K562 (cell line): ENCODE data around the gene BST1. TPM values are rescaled to one million over a fixed set of nuclear protein-coding genes. Genes with fewer than 3 reads are reported as not detected.

ENCODE experiments used
- ATAC-seq: fragments of 200-7000 bp; cut with Tn5 transposase; 3 replicates; pipeline ENCODE4 v1.9.1; 2020; ENCODE audit warnings: moderate library complexity
- BruUV-seq: library from RNA; stranded (reverse); fragments of 400-500 nt; replicated peaks from 2 replicates; lab custom pipeline; 2021; lab: Mats Ljungman, UMichigan
- CTCF ChIA-PET: fragments of 300-600 bp; formaldehyde crosslinking; extraction: SDS; loops from one replicate; lab custom pipeline; 2021; ENCODE audit warnings: low intra/inter-chr PET ratio; lab: Yijun Ruan, JAX
- POLR2A ChIA-PET: fragments of 300-600, 350-650 bp; sonication (Branson Sonifier 250); formaldehyde crosslinking; extraction: SDS; loops from one replicate; lab custom pipeline; 2021; ENCODE audit warnings: antibody characterized with exemption, inconsistent platforms; lab: Yijun Ruan, JAX
- DNase-seq, 4 experiments: peaks; one replicate each; pipeline versions ENCODE4 v3.0.0 to v3.0.0-alpha.2; 2011 to 2018; ENCODE audit warnings: low spot score in 3 of 4, mixed read lengths in 3 of 4; ENCODE audit errors: extremely low read depth in 1 of 4
- FAIRE-seq: peaks from 2 replicates; lab custom pipeline; 2011; peaks lifted over from hg19 to GRCh38; lab: Jason Lieb, UNC
- H2AFZ ChIP-seq: 2 replicates; pipeline ENCODE4 v1.6.0; 2011; ENCODE audit warnings: low read depth, low read length, control low read depth, inconsistent platforms
- H3K27ac ChIP-seq: fragments of 200-600 bp; 3 replicates; pipeline ENCODE4 v1.8.0; 2011; ENCODE audit warnings: low read depth, mild to moderate bottlenecking, control low read depth, inconsistent platforms, low read length, moderate library complexity, mixed read lengths; ENCODE audit errors: extremely low read depth
- H3K27me3 ChIP-seq, 2 experiments: fragments of 300-600 bp in 1 of 2; 2 replicates in 1 of 2; 3 replicates in 1 of 2; pipeline versions ENCODE4 v1.6.0 to v1.8.0; 2011; ENCODE audit warnings: inconsistent platforms in 2 of 2, low read length in 2 of 2, mild to moderate bottlenecking in 1 of 2, mixed read lengths in 1 of 2, moderate library complexity in 1 of 2; ENCODE audit not compliant: control insufficient read depth in 2 of 2, insufficient read depth in 2 of 2
- H3K36me3 ChIP-seq: fragments of 300-600 bp; 3 replicates; pipeline ENCODE4 v1.8.0; 2011; ENCODE audit warnings: mild to moderate bottlenecking, low read length, inconsistent platforms; ENCODE audit not compliant: control insufficient read depth, insufficient read depth
- H3K4me1 ChIP-seq, 2 experiments: fragments of 200-600 bp in 1 of 2; replicated peaks in 1 of 2; 2 replicates in 1 of 2; 3 replicates in 1 of 2; pipeline versions ENCODE4 v1.5.1 to v1.8.0; 2011; ENCODE audit warnings: inconsistent platforms in 2 of 2, low read length in 2 of 2, mild to moderate bottlenecking in 1 of 2, mixed read lengths in 1 of 2, moderate library complexity in 1 of 2; ENCODE audit not compliant: control insufficient read depth in 2 of 2, insufficient read depth in 2 of 2
- H3K4me2 ChIP-seq: 2 replicates; pipeline ENCODE4 v1.6.1; 2011; ENCODE audit warnings: low read length, control low read depth, inconsistent platforms, mixed read lengths; ENCODE audit not compliant: insufficient read depth
- H3K4me3 ChIP-seq: fragments of 200-600 bp; sonication (generic), shearing (Covaris generic); 2 replicates; pipeline ENCODE4 v1.5.1; 2016; ENCODE audit warnings: control low read depth, inconsistent platforms
- H3K79me2 ChIP-seq: fragments of 200-600 bp; 3 replicates; pipeline ENCODE4 v1.8.0; 2011; ENCODE audit warnings: low read length, inconsistent platforms; ENCODE audit not compliant: control insufficient read depth, insufficient read depth
- H3K9ac ChIP-seq, 2 experiments: 2 replicates each; pipeline versions ENCODE4 v1.6.0 to v1.6.1; 2011; ENCODE audit warnings: low read depth in 2 of 2, low read length in 2 of 2, control low read depth in 1 of 2, inconsistent platforms in 1 of 2, mild to moderate bottlenecking in 1 of 2, mixed read lengths in 1 of 2; ENCODE audit not compliant: insufficient read depth in 1 of 2
- H3K9me1 ChIP-seq: one replicate; pipeline ENCODE4 v1.6.0; 2011; ENCODE audit warnings: inconsistent platforms, mild to moderate bottlenecking, low read length, moderate library complexity; ENCODE audit not compliant: control insufficient read depth, insufficient read depth
- H3K9me3 ChIP-seq: replicated peaks from 2 replicates; pipeline ENCODE4 v1.5.1; 2011; ENCODE audit warnings: low read depth, low read length, inconsistent platforms; ENCODE audit not compliant: control insufficient read depth, insufficient read depth
- H4K20me1 ChIP-seq: replicated peaks from 2 replicates; pipeline ENCODE4 v1.6.1; 2011; ENCODE audit warnings: low read length, inconsistent platforms, mixed read lengths; ENCODE audit not compliant: control insufficient read depth, insufficient read depth
- CC2D1A ChIP-seq: fragments of 450-650 bp; IDR thresholded peaks from 2 replicates; pipeline ENCODE4 v1.6.1; 2017; ENCODE audit warnings: mild to moderate bottlenecking
- CREB1 ChIP-seq, 2 experiments: sonication (generic) in 1 of 2; formaldehyde crosslinking in 1 of 2; IDR thresholded peaks; 2 replicates each; pipeline versions ENCODE4 v1.6.1 to v1.8.0; 2012 to 2022; ENCODE audit warnings: inconsistent platforms in 1 of 2, mild to moderate bottlenecking in 1 of 2, missing genetic modification reagents in 1 of 2, moderate library complexity in 1 of 2
- ELF4 ChIP-seq: fragments of 450-650 bp; formaldehyde crosslinking; IDR thresholded peaks from 2 replicates; pipeline ENCODE4 v1.4.0; 2022; ENCODE audit warnings: missing genetic modification characterization
- ETS2 ChIP-seq: IDR thresholded peaks from 2 replicates; pipeline ENCODE4 v1.6.1; 2016; ENCODE audit warnings: borderline replicate concordance, missing genetic modification characterization, mild to moderate bottlenecking, moderate library complexity, missing compliant biosample characterization; ENCODE audit not compliant: poor library complexity, severe bottlenecking
- IFI16 ChIP-seq: fragments of 250-450 bp; sonication (Bioruptor Pico); IDR thresholded peaks from 2 replicates; pipeline ENCODE4 v2.1.2; 2022; ENCODE audit warnings: mild to moderate bottlenecking, inconsistent platforms
- MAFF ChIP-seq: IDR thresholded peaks from 2 replicates; pipeline ENCODE4 v1.6.1; 2012; ENCODE audit warnings: low read length, improper control_type of control experiment
- RB1 ChIP-seq: fragments of 450-650 bp; IDR thresholded peaks from 2 replicates; pipeline ENCODE4 v1.6.1; 2017; ENCODE audit warnings: low read depth, mild to moderate bottlenecking
- SMARCC2 ChIP-seq: fragments of 450-650 bp; IDR thresholded peaks from 2 replicates; pipeline ENCODE4 v1.6.1; 2017; ENCODE audit warnings: antibody characterized with exemption, moderate library complexity, mild to moderate bottlenecking, low read depth
- ZNF143 ChIP-seq: sonication (generic); formaldehyde crosslinking; IDR thresholded peaks from 2 replicates; pipeline ENCODE4 v1.9.0; 2022; ENCODE audit warnings: mild to moderate bottlenecking, missing genetic modification reagents
- WGBS: fragments of 100-300 bp; shearing (Covaris generic); methylation state at CpG from one replicate; pipeline ENCODE4 v1.1.6; 2016; ENCODE audit warnings: low coverage, mixed read lengths; ENCODE audit not compliant: insufficient coverage; ENCODE audit errors: missing lambda C conversion rate; 5-methylcytosine and 5-hydroxymethylcytosine counted together
- in situ Hi-C: fragments of 300-500 bp; cut with MboI; formaldehyde crosslinking; loops from 4 replicates; pipeline ENCODE4 v1.15.0; 2018; ENCODE audit warnings: inconsistent platforms, mixed read lengths
- intact Hi-C: fragments of 100-400 bp; cut with micrococcal nuclease; formaldehyde crosslinking; loops from 2 replicates; pipeline ENCODE4 v1.14.2; 2022
- polyA plus RNA-seq, 8 experiments: library from polyadenylated mRNA; depleted of rRNA in 4 of 8; stranded (reverse) in 5 of 8; unstranded in 3 of 8; fragments of >200 nt; fragmentation: Nextera tagmentation in 2 of 8; fragmentation: Illumina TruSeq in 1 of 8; extraction: Ambion mirVana in 2 of 8; extraction: Trizol in 1 of 8; gene quantifications; 2 replicates each; pipeline versions ENCODE4 v1.2.1 to v1.2.3, GENCODE V29; 2011 to 2014; ENCODE audit warnings: inconsistent platforms in 1 of 8, missing spikeins in 1 of 8
- total RNA-seq, 7 experiments: library from RNA; depleted of rRNA in 6 of 7; stranded (reverse); fragments of >200 nt in 6 of 7; fragmentation: Illumina TruSeq in 2 of 7; extraction: Trizol in 2 of 7; gene quantifications; 2 replicates each; pipeline versions ENCODE4 v1.2.1 to v1.2.3, GENCODE V29; 2011 to 2021; ENCODE audit warnings: low replicate concordance in 1 of 7
- TF ChIP-seq, protein P1 (sequence below): fragments of 250-450 bp; sonication (Bioruptor Pico); IDR thresholded peaks from 2 replicates; pipeline ENCODE4 v1.5.0; 2021
- TF ChIP-seq, protein P2 (sequence below): fragments of 450-650 bp; conservative IDR thresholded peaks from 2 replicates; pipeline ENCODE4 v1.6.1; 2016; ENCODE audit warnings: missing genetic modification characterization, low read depth, mild to moderate bottlenecking, control low read depth, missing compliant biosample characterization
- TF ChIP-seq, protein P3 (sequence below), 2 experiments: fragments of 450-650 bp; IDR thresholded peaks; 2 replicates each; pipeline ENCODE4 v1.6.1; 2018; ENCODE audit warnings: mild to moderate bottlenecking in 2 of 2, low read depth in 1 of 2; ENCODE audit not compliant: partially characterized antibody in 2 of 2

Gene BST1
- total and polyA plus RNA-seq, 9 of the 15 experiments (the other 6 are each of a cell fraction or from before 2014, with no cell fraction given) = 0.04 to 0.38 (median 0.07) TPM; not detected in 6

DNA sequence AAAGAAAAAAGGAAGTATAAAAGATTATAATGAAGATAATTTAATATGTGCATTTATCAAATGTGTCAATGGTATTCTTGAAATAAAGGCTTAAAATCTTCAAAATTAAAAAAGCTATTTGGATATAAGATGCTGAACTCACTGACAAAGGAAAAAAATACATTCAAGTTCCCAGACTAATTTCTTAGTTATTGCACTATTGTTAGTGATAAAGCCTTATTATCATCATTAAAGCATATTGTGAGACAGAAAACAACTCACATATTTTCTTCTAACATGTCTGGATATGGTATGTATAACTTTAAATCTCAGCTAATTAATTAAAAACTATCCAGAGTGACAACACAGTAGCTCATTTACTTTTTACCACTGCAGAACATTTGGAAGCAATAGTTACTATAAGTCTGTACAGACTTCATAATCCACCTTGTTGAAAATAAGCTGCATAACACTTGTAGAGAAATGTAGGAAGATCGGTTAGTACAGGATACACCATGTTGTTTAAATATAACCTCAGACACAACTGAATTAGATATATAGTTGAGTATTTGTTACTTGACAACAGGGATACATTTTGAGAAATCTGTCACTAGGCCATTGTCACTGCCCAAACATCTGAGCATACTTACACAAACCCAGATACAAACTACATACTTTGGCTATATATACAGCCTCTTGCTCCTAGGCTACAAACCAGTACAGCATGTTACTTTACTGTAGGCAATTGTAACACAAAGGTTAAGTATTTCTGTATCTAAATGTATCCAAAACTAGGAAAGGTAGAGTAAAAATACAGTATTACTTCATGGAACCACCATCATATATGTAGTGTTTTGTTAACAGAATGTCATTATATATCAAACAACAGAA lies 34.1 kb upstream of the BST1 start (continued):
- TF ChIP-seq CC2D1A (no peak), MAFF (no peak)
- TF ChIP-seq, protein P1, sequence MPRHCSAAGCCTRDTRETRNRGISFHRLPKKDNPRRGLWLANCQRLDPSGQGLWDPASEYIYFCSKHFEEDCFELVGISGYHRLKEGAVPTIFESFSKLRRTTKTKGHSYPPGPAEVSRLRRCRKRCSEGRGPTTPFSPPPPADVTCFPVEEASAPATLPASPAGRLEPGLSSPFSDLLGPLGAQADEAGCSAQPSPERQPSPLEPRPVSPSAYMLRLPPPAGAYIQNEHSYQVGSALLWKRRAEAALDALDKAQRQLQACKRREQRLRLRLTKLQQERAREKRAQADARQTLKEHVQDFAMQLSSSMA (CRISPR knock-in tag) = no peak
- TF ChIP-seq, protein P2, sequence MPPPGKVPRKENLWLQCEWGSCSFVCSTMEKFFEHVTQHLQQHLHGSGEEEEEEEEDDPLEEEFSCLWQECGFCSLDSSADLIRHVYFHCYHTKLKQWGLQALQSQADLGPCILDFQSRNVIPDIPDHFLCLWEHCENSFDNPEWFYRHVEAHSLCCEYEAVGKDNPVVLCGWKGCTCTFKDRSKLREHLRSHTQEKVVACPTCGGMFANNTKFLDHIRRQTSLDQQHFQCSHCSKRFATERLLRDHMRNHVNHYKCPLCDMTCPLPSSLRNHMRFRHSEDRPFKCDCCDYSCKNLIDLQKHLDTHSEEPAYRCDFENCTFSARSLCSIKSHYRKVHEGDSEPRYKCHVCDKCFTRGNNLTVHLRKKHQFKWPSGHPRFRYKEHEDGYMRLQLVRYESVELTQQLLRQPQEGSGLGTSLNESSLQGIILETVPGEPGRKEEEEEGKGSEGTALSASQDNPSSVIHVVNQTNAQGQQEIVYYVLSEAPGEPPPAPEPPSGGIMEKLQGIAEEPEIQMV (tag) = no peak
- TF ChIP-seq, all 486 proteins: peak for 0

DNA sequence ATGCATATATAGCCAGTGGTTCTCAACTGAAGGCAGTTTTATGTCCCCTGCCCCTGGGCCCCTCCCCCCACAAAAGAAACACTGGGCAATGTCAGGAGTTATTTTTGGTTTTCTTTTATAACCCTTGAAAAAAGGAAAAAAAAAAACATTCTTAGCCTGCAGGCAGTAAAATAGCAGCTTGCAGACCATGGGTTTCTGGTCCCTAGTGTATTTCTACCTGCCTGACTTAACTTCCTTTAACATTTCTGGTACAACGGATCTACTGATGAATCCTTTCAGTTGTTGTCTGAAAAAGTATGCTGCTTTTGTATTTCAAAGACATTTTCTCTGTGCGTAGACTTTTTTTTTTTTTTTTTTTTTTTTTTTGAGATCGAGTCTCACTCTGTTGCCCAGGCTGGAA lies 32.3 kb upstream of the BST1 start:
- ChIA-PET POLR2A (interaction anchor here (1.2 to 1.6 kb wide), 2 partner anchors 10 to 12 kb away, joined by 3 to 4 read pairs; no protein-coding TSS in a partner anchor), CTCF (no interaction called here)
- intact Hi-C loops (no loop called here), in situ Hi-C loops (loop anchor here (25.0 kb wide), 1 partner anchor 658 kb away; the partner anchor contains the start of gene CPEB2)
- Histone ChIP-seq H3K79me2 (peaks cover 19% of the 10 kb centered on the region), H3K27me3 (no peaks in the 10 kb centered on the region), H2AFZ (no peak overlapping the region), H4K20me1 (no peaks in the 10 kb centered on the region), H3K9me3 (no peaks in the 10 kb centered on the region), H3K27ac (no peak overlapping the region), H3K36me3 (peaks cover 16% of the 10 kb centered on the region; the same call in 2 of the 3 replicates), H3K4me2 (no peak overlapping the region), H3K9me1 (no peaks in the 10 kb centered on the region), H3K9ac (no peak overlapping the region), H3K4me1 (no peaks in the 10 kb centered on the region), H3K4me3 (no peak overlapping the region)
- no peak for DNase-seq
- ATAC-seq = no peak
- no peak for FAIRE-seq
- 50% methylated on average over 1 of the region's 3 CpGs for WGBS
- BruUV-seq = no TSS peak
- TF ChIP-seq ZNF143 (CRISPR knock-in tag) (no peak), ELF4 (no peak), CREB1 (IDR thresholded peaks at IDR 0.05) (no peak), CREB1 (CRISPR knock-in tag; IDR thresholded peaks at IDR 0.05) (no peak), IFI16 (CRISPR knock-in tag) (no peak), RB1 (no peak), ETS2 (tag) (no peak), SMARCC2 (no peak)
- TF ChIP-seq, protein P3, sequence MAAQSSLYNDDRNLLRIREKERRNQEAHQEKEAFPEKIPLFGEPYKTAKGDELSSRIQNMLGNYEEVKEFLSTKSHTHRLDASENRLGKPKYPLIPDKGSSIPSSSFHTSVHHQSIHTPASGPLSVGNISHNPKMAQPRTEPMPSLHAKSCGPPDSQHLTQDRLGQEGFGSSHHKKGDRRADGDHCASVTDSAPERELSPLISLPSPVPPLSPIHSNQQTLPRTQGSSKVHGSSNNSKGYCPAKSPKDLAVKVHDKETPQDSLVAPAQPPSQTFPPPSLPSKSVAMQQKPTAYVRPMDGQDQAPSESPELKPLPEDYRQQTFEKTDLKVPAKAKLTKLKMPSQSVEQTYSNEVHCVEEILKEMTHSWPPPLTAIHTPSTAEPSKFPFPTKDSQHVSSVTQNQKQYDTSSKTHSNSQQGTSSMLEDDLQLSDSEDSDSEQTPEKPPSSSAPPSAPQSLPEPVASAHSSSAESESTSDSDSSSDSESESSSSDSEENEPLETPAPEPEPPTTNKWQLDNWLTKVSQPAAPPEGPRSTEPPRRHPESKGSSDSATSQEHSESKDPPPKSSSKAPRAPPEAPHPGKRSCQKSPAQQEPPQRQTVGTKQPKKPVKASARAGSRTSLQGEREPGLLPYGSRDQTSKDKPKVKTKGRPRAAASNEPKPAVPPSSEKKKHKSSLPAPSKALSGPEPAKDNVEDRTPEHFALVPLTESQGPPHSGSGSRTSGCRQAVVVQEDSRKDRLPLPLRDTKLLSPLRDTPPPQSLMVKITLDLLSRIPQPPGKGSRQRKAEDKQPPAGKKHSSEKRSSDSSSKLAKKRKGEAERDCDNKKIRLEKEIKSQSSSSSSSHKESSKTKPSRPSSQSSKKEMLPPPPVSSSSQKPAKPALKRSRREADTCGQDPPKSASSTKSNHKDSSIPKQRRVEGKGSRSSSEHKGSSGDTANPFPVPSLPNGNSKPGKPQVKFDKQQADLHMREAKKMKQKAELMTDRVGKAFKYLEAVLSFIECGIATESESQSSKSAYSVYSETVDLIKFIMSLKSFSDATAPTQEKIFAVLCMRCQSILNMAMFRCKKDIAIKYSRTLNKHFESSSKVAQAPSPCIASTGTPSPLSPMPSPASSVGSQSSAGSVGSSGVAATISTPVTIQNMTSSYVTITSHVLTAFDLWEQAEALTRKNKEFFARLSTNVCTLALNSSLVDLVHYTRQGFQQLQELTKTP (IDR thresholded peaks at IDR 0.05; ENCODE audit: low read depth in 1 of 2, partially characterized antibody in 2 of 2) = no peak
